Upper lobe of left lung (tissue), 4 donors: Measurements from ENCODE around the gene GLIPR1.

Experiments
- POLR2A ChIP-seq, 4 donors: fragments of 450-650 bp; IDR thresholded peaks; one replicate each; pipeline ENCODE4 v1.5.1; 2016 to 2017; ENCODE audit warnings: antibody characterized with exemption in 4 of 4, mild to moderate bottlenecking in 2 of 4
- TF ChIP-seq, protein P1 (sequence below), 6 experiments: fragments of 450-650 bp in 4 of 6; fragments of 200-600 bp in 2 of 6; sonication (generic) in 2 of 6; IDR thresholded peaks; one replicate each; pipeline ENCODE4 v1.5.1; 2016 to 2019; ENCODE audit warnings: antibody characterized with exemption in 6 of 6

DNA sequence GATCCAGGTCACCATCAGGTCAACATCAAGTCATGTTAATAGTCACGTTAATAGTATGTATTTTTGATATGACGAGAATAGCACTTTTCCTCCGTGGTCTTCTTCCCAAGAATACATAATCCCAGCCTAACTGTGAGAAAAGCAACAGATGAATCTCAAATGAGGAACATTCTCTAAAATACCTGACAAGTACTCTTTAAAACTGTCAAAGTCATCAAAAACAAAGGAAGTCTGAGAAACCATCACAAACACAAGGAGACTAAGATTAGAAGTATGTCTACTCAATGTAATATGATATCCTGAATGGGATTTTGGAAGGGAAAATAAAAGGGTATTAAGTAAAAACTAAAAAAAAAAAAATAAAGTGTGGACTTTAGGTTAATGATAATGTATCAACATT lies 36.8 kb upstream of the GLIPR1 start:
- TF ChIP-seq, protein P1, sequence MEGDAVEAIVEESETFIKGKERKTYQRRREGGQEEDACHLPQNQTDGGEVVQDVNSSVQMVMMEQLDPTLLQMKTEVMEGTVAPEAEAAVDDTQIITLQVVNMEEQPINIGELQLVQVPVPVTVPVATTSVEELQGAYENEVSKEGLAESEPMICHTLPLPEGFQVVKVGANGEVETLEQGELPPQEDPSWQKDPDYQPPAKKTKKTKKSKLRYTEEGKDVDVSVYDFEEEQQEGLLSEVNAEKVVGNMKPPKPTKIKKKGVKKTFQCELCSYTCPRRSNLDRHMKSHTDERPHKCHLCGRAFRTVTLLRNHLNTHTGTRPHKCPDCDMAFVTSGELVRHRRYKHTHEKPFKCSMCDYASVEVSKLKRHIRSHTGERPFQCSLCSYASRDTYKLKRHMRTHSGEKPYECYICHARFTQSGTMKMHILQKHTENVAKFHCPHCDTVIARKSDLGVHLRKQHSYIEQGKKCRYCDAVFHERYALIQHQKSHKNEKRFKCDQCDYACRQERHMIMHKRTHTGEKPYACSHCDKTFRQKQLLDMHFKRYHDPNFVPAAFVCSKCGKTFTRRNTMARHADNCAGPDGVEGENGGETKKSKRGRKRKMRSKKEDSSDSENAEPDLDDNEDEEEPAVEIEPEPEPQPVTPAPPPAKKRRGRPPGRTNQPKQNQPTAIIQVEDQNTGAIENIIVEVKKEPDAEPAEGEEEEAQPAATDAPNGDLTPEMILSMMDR (IDR thresholded peaks at IDR 0.05), result no peak
- TF ChIP-seq POLR2A (IDR thresholded peaks at IDR 0.05), result no peak
